ENCODE measurements around the gene HACD2.
"Not testable (repeated sequence)": the region's sequence is repeated elsewhere in the genome, so short reads cannot be mapped to it uniquely, and the experiment has no call there.

Gene HACD2

GRCh38 chr3:123503203-123503602, 81.7 kb downstream of the HACD2 start:
- no peak for DNase-seq
- in situ Hi-C loops (cut with HindIII; ENCODE audit: low pct_ligation_motif_present, low pct_unique_long_range_greater_than_20kb, low sequenced_read_pairs), result no loop called here

- DNase-seq, result no peak
- in situ Hi-C loops (cut with HindIII; ENCODE audit: low pct_ligation_motif_present, low pct_unique_long_range_greater_than_20kb, low sequenced_read_pairs), result no loop called here
Measured at GRCh38 chr3:123499322-123499721, 85.5 kb downstream of the HACD2 start.

GRCh38 chr3:123498761-123499160, 86.1 kb downstream of the HACD2 start:
- no peak for DNase-seq
- in situ Hi-C loops (cut with HindIII; ENCODE audit: low pct_ligation_motif_present, low pct_unique_long_range_greater_than_20kb, low sequenced_read_pairs), result no loop called here

- no peak for DNase-seq
- in situ Hi-C loops (cut with HindIII; ENCODE audit: low pct_ligation_motif_present, low pct_unique_long_range_greater_than_20kb, low sequenced_read_pairs), result no loop called here
Measured at GRCh38 chr3:123493912-123494311, 90.9 kb downstream of the HACD2 start.

GRCh38 chr3:123491966-123492587, 92.8 kb downstream of the HACD2 start:
- in situ Hi-C loops (cut with HindIII; ENCODE audit: low pct_ligation_motif_present, low pct_unique_long_range_greater_than_20kb, low sequenced_read_pairs), result no loop called here
- DNase-seq, result no peak

- in situ Hi-C loops (cut with HindIII; ENCODE audit: low pct_ligation_motif_present, low pct_unique_long_range_greater_than_20kb, low sequenced_read_pairs), result no loop called here
- peak; percentile 55 for DNase-seq
Measured at GRCh38 chr3:123489400-123490004, 95.4 kb downstream of the HACD2 start.

- no peak for DNase-seq
- in situ Hi-C loops (cut with HindIII; ENCODE audit: low pct_ligation_motif_present, low pct_unique_long_range_greater_than_20kb, low sequenced_read_pairs), result no loop called here
Measured at GRCh38 chr3:123488645-123489347, 96.1 kb downstream of the HACD2 start.

GRCh38 chr3:123487063-123487462, 97.8 kb downstream of the HACD2 start:
- in situ Hi-C loops (cut with HindIII; ENCODE audit: low pct_ligation_motif_present, low pct_unique_long_range_greater_than_20kb, low sequenced_read_pairs); DNase-seq: not testable (repeated sequence)

- in situ Hi-C loops (cut with HindIII; ENCODE audit: low pct_ligation_motif_present, low pct_unique_long_range_greater_than_20kb, low sequenced_read_pairs), result no loop called here
Measured at GRCh38 chr3:123486460-123486859, 98.4 kb downstream of the HACD2 start.

GRCh38 chr3:123485551-123485950, 99.3 kb downstream of the HACD2 start:
- no peak for DNase-seq
- in situ Hi-C loops (cut with HindIII; ENCODE audit: low pct_ligation_motif_present, low pct_unique_long_range_greater_than_20kb, low sequenced_read_pairs), result no loop called here

More at GRCh38 chr3:123486460-123486859, 98.4 kb downstream of the HACD2 start:
- DNase-seq, result no peak

- in situ Hi-C loops (cut with HindIII; ENCODE audit: low pct_ligation_motif_present, low pct_unique_long_range_greater_than_20kb, low sequenced_read_pairs), result no loop called here
- DNase-seq, result no peak
Measured at GRCh38 chr3:123483146-123483545, 101.7 kb downstream of the HACD2 start.

- in situ Hi-C loops (cut with HindIII; ENCODE audit: low pct_ligation_motif_present, low pct_unique_long_range_greater_than_20kb, low sequenced_read_pairs), result no loop called here
- DNase-seq, result no peak
Measured at GRCh38 chr3:123481722-123482457, 103.0 kb downstream of the HACD2 start.

- in situ Hi-C loops (cut with HindIII; ENCODE audit: low pct_ligation_motif_present, low pct_unique_long_range_greater_than_20kb, low sequenced_read_pairs), result no loop called here
- no peak for DNase-seq
Measured at GRCh38 chr3:123481071-123481470, 103.8 kb downstream of the HACD2 start.

- DNase-seq, result no peak
- in situ Hi-C loops (cut with HindIII; ENCODE audit: low pct_ligation_motif_present, low pct_unique_long_range_greater_than_20kb, low sequenced_read_pairs), result no loop called here
Measured at GRCh38 chr3:123480428-123480827, 104.4 kb downstream of the HACD2 start.

GRCh38 chr3:123479891-123480290, 105.0 kb downstream of the HACD2 start:
- in situ Hi-C loops (cut with HindIII; ENCODE audit: low pct_ligation_motif_present, low pct_unique_long_range_greater_than_20kb, low sequenced_read_pairs), result no loop called here
- no peak for DNase-seq

GRCh38 chr3:123478314-123478713, 106.5 kb downstream of the HACD2 start:
- in situ Hi-C loops (cut with HindIII; ENCODE audit: low pct_ligation_motif_present, low pct_unique_long_range_greater_than_20kb, low sequenced_read_pairs), result no loop called here
- no peak for DNase-seq

- no peak for DNase-seq
- in situ Hi-C loops (cut with HindIII; ENCODE audit: low pct_ligation_motif_present, low pct_unique_long_range_greater_than_20kb, low sequenced_read_pairs), result no loop called here
Measured at GRCh38 chr3:123476967-123477750, 107.7 kb downstream of the HACD2 start.

- DNase-seq, result no peak
- in situ Hi-C loops (cut with HindIII; ENCODE audit: low pct_ligation_motif_present, low pct_unique_long_range_greater_than_20kb, low sequenced_read_pairs), result no loop called here
Measured at GRCh38 chr3:123475786-123476185, 109.1 kb downstream of the HACD2 start.

- no peak for DNase-seq
- in situ Hi-C loops (cut with HindIII; ENCODE audit: low pct_ligation_motif_present, low pct_unique_long_range_greater_than_20kb, low sequenced_read_pairs), result no loop called here
Measured at GRCh38 chr3:123471106-123471505, 113.7 kb downstream of the HACD2 start.

All from ACHN (cell line).